Mesendoderm (in vitro differentiated cells): ENCODE results near the gene TAS2R43. TPM values are rescaled to one million over a fixed set of nuclear protein-coding genes. Genes with fewer than 3 reads are reported as not detected.

Experiments
- DNase-seq: peaks from one replicate; pipeline ENCODE4 v3.0.0; 2013
- H2AK5ac ChIP-seq: 2 replicates; pipeline ENCODE4 v1.6.1; 2013; ENCODE audit warnings: low read length, inconsistent platforms
- H2BK120ac ChIP-seq: 2 replicates; pipeline ENCODE4 v1.6.1; 2013; ENCODE audit warnings: low read depth, mild to moderate bottlenecking, low read length, moderate library complexity, mixed read lengths
- H2BK15ac ChIP-seq: replicated peaks from 2 replicates; pipeline ENCODE4 v1.6.1; 2013; ENCODE audit warnings: low read depth, mild to moderate bottlenecking, moderate library complexity
- H2BK5ac ChIP-seq: 2 replicates; pipeline ENCODE4 v1.6.1; 2013; ENCODE audit warnings: low read length, inconsistent platforms
- H3K18ac ChIP-seq: 2 replicates; pipeline ENCODE4 v1.6.1; 2013; ENCODE audit warnings: mild to moderate bottlenecking, low read length, mixed read lengths
- H3K23ac ChIP-seq: one replicate; pipeline ENCODE4 v1.6.1; 2013; ENCODE audit warnings: low read length
- H3K27ac ChIP-seq: 2 replicates; pipeline ENCODE4 v1.5.1; 2013; ENCODE audit warnings: low read depth, mild to moderate bottlenecking, inconsistent platforms, low read length, moderate library complexity
- H3K27me3 ChIP-seq: 2 replicates; pipeline ENCODE4 v1.6.1; 2013; ENCODE audit warnings: low read length, control low read depth, mild to moderate bottlenecking, inconsistent platforms; ENCODE audit not compliant: insufficient read depth, poor library complexity
- H3K36me3 ChIP-seq: 2 replicates; pipeline ENCODE4 v1.6.1; 2013; ENCODE audit warnings: low read length, inconsistent platforms; ENCODE audit not compliant: control insufficient read depth, insufficient read depth
- H3K4ac ChIP-seq: one replicate; pipeline ENCODE4 v1.6.1; 2013; ENCODE audit warnings: low read depth, mild to moderate bottlenecking, low read length, moderate library complexity
- H3K4me1 ChIP-seq: 2 replicates; pipeline ENCODE4 v1.6.1; 2013; ENCODE audit warnings: low read depth, low read length, inconsistent platforms; ENCODE audit not compliant: control insufficient read depth
- H3K4me2 ChIP-seq: 2 replicates; pipeline ENCODE4 v1.6.1; 2013; ENCODE audit warnings: low read length
- H3K4me3 ChIP-seq: 2 replicates; pipeline ENCODE4 v1.5.1; 2013; ENCODE audit warnings: mild to moderate bottlenecking, low read length
- H3K56ac ChIP-seq: one replicate; pipeline ENCODE4 v1.6.1; 2013; ENCODE audit warnings: low read length
- H3K79me1 ChIP-seq: 2 replicates; pipeline ENCODE4 v1.6.1; 2013; ENCODE audit warnings: low read length, inconsistent platforms
- H3K79me2 ChIP-seq: 2 replicates; pipeline ENCODE4 v1.6.1; 2013; ENCODE audit warnings: mild to moderate bottlenecking, low read length; ENCODE audit not compliant: control insufficient read depth, insufficient read depth
- H3K9ac ChIP-seq: 2 replicates; pipeline ENCODE4 v1.6.1; 2013; ENCODE audit warnings: low read length, inconsistent platforms
- H4K5ac ChIP-seq: one replicate; pipeline ENCODE4 v1.6.1; 2013; ENCODE audit warnings: low read length
- H4K8ac ChIP-seq: one replicate; pipeline ENCODE4 v1.6.1; 2013; ENCODE audit warnings: low read depth, mild to moderate bottlenecking, control low read depth, low read length, moderate library complexity
- WGBS: extraction: QIAGEN DNeasy Blood & Tissue Kit; methylation state at CpG from one replicate; pipeline ENCODE4 v1.1.7; 2013; ENCODE audit warnings: low lambda C conversion rate, missing lambda C conversion rate; ENCODE audit not compliant: insufficient coverage; ENCODE audit errors: extremely low coverage; 5-methylcytosine and 5-hydroxymethylcytosine counted together
- polyA plus RNA-seq, 2 experiments: library from polyadenylated mRNA; stranded (reverse); fragments of 200-250 nt; gene quantifications; one replicate each; pipeline ENCODE4 v1.2.3, GENCODE V29; 2013

Gene TAS2R43
- polyA plus RNA-seq (2013, experiment 1 of 2), result not detected
- not detected for polyA plus RNA-seq (2013, experiment 2 of 2)

- H3K27me3 ChIP-seq, result no peaks in the 10 kb centered on the region
- no peak within 1 kb of the TSS for H3K23ac ChIP-seq
- H3K56ac ChIP-seq, result no peak within 1 kb of the TSS
- H3K4ac ChIP-seq, result no peak within 1 kb of the TSS
- no peak within 1 kb of the TSS for H2BK5ac ChIP-seq
- no peak within 1 kb of the TSS for H2AK5ac ChIP-seq
- no peaks in the 10 kb centered on the region for H3K79me1 ChIP-seq
- H4K8ac ChIP-seq, result no peak within 1 kb of the TSS
- H3K36me3 ChIP-seq, result no peaks in the 10 kb centered on the region
- no peak within 1 kb of the TSS for H3K27ac ChIP-seq
- no peak within 1 kb of the TSS for H2BK120ac ChIP-seq
- no peaks in the 10 kb centered on the region for H3K4me1 ChIP-seq
- no peak within 1 kb of the TSS for H3K18ac ChIP-seq
- H2BK15ac ChIP-seq, result no peak within 1 kb of the TSS
- no peaks in the 10 kb centered on the region for H3K79me2 ChIP-seq
- H3K4me2 ChIP-seq, result no peak within 1 kb of the TSS
- H4K5ac ChIP-seq, result no peak within 1 kb of the TSS
- no CpG with 5 or more reads among the region's 6 CpGs for WGBS
- no peak for DNase-seq
- no peak within 1 kb of the TSS for H3K4me3 ChIP-seq
- no peak within 1 kb of the TSS for H3K9ac ChIP-seq
Observed at GRCh38 chr12:11092128-11092527, at the start of gene TAS2R43. TAS2R43 (minus strand) TSS chr12:11092313; CDS start chr12:11092229, 84 bp downstream.

GRCh38 chr12:11136075-11136474 lies 44.0 kb upstream of the TAS2R43 start:
- Histone ChIP-seq H3K4me3 (no peak overlapping the region), H3K4ac (no peak overlapping the region), H2BK15ac (no peak overlapping the region), H2AK5ac (no peak overlapping the region), H3K18ac (no peak overlapping the region), H2BK120ac (no peak overlapping the region), H4K8ac (no peak overlapping the region), H3K9ac (no peak overlapping the region), H3K4me2 (no peak overlapping the region), H3K23ac (no peak overlapping the region), H3K79me2 (peaks cover 7% of the 10 kb centered on the region), H3K27ac (no peak overlapping the region), H3K4me1 (no peaks in the 10 kb centered on the region), H2BK5ac (no peak overlapping the region), H3K79me1 (peaks cover 3% of the 10 kb centered on the region), H3K36me3 (no peaks in the 10 kb centered on the region), H3K27me3 (no peaks in the 10 kb centered on the region), H3K56ac (no peak overlapping the region), H4K5ac (no peak overlapping the region)
- no CpG with 5 or more reads among the region's 2 CpGs for WGBS
- DNase-seq, result no peak

- WGBS, result no CpG with 5 or more reads among the region's 3 CpGs
- DNase-seq, result no peak
Observed at GRCh38 chr12:11134305-11134704, 42.2 kb upstream of the TAS2R43 start, which contains the start of gene TAS2R30. TAS2R30 (minus strand) TSS chr12:11134644; CDS start chr12:11134244, 400 bp downstream.

GRCh38 chr12:11133816-11134215 lies 41.7 kb upstream of the TAS2R43 start:
- Histone ChIP-seq H3K4me2 (no peak overlapping the region), H3K27ac (no peak overlapping the region), H4K5ac (no peak overlapping the region), H3K4me3 (no peak overlapping the region), H3K36me3 (no peaks in the 10 kb centered on the region), H2AK5ac (no peak overlapping the region), H3K18ac (no peak overlapping the region), H3K4me1 (no peaks in the 10 kb centered on the region), H3K9ac (no peak overlapping the region), H3K79me2 (peaks cover 17% of the 10 kb centered on the region), H2BK5ac (no peak overlapping the region), H4K8ac (no peak overlapping the region), H3K23ac (no peak overlapping the region), H2BK120ac (no peak overlapping the region), H3K27me3 (no peaks in the 10 kb centered on the region), H3K79me1 (peaks cover 13% of the 10 kb centered on the region), H2BK15ac (no peak overlapping the region), H3K4ac (no peak overlapping the region), H3K56ac (no peak overlapping the region)
- DNase-seq, result no peak
- WGBS, result no CpG with 5 or more reads among the region's 2 CpGs

More at GRCh38 chr12:11134305-11134704, 42.2 kb upstream of the TAS2R43 start, which contains the start of gene TAS2R30:
- Histone ChIP-seq H2BK120ac (no peak within 1 kb of the TSS), H3K18ac (no peak within 1 kb of the TSS), H3K4me1 (no peaks in the 10 kb centered on the region), H3K27ac (no peak within 1 kb of the TSS), H3K4me3 (no peak within 1 kb of the TSS), H3K4ac (no peak within 1 kb of the TSS), H3K79me2 (peaks cover 17% of the 10 kb centered on the region), H2AK5ac (no peak within 1 kb of the TSS), H4K8ac (no peak within 1 kb of the TSS), H2BK15ac (no peak within 1 kb of the TSS), H3K23ac (no peak within 1 kb of the TSS), H2BK5ac (no peak within 1 kb of the TSS), H3K27me3 (no peaks in the 10 kb centered on the region), H3K4me2 (no peak within 1 kb of the TSS), H3K79me1 (peaks cover 12% of the 10 kb centered on the region), H3K36me3 (no peaks in the 10 kb centered on the region), H3K9ac (no peak within 1 kb of the TSS), H3K56ac (no peak within 1 kb of the TSS), H4K5ac (no peak within 1 kb of the TSS)

GRCh38 chr12:11133162-11133561 lies 41.0 kb upstream of the TAS2R43 start:
- Histone ChIP-seq H3K23ac (no peak overlapping the region), H2AK5ac (no peak overlapping the region), H3K27ac (no peak overlapping the region), H3K4me1 (no peaks in the 10 kb centered on the region), H4K8ac (no peak overlapping the region), H3K79me2 (peaks cover 17% of the 10 kb centered on the region), H3K79me1 (peaks cover 13% of the 10 kb centered on the region), H3K56ac (no peak overlapping the region), H3K9ac (no peak overlapping the region), H3K27me3 (no peaks in the 10 kb centered on the region), H3K4me2 (no peak overlapping the region), H3K18ac (no peak overlapping the region), H3K4me3 (no peak overlapping the region), H2BK5ac (no peak overlapping the region), H3K36me3 (no peaks in the 10 kb centered on the region), H3K4ac (no peak overlapping the region), H4K5ac (no peak overlapping the region), H2BK15ac (no peak overlapping the region), H2BK120ac (no peak overlapping the region)
- WGBS, result no CpG with 5 or more reads among the region's 2 CpGs
- no peak for DNase-seq

GRCh38 chr12:11130999-11131398 lies 38.9 kb upstream of the TAS2R43 start:
- Histone ChIP-seq H3K9ac (no peak overlapping the region), H2BK5ac (no peak overlapping the region), H3K79me1 (peaks cover 13% of the 10 kb centered on the region), H3K79me2 (peaks cover 17% of the 10 kb centered on the region), H3K27me3 (no peaks in the 10 kb centered on the region), H3K36me3 (no peaks in the 10 kb centered on the region), H3K4me3 (no peak overlapping the region), H3K23ac (no peak overlapping the region), H2BK15ac (no peak overlapping the region), H4K8ac (no peak overlapping the region), H3K56ac (no peak overlapping the region), H3K4me1 (no peaks in the 10 kb centered on the region), H3K4ac (no peak overlapping the region), H2BK120ac (no peak overlapping the region), H2AK5ac (no peak overlapping the region), H4K5ac (no peak overlapping the region), H3K18ac (no peak overlapping the region), H3K27ac (no peak overlapping the region), H3K4me2 (no peak overlapping the region)
- no peak for DNase-seq
- no CpG with 5 or more reads among the region's 2 CpGs for WGBS
